Stimulated activated CD8-positive, alpha-beta memory T cell treated with anti-CD3 and anti-CD28 coated beads, Interleukin-12 subunit alpha, Interleukin-12 subunit beta, amount 100 ng/mL, for 24 hours (primary cell): Measurements from ENCODE around the gene PPP4R2.

Source experiments
- DNase-seq: peaks from one replicate; pipeline ENCODE4 v3.0.0-alpha.2; 2020; ENCODE audit errors: extremely low read depth

Gene PPP4R2

DNA sequence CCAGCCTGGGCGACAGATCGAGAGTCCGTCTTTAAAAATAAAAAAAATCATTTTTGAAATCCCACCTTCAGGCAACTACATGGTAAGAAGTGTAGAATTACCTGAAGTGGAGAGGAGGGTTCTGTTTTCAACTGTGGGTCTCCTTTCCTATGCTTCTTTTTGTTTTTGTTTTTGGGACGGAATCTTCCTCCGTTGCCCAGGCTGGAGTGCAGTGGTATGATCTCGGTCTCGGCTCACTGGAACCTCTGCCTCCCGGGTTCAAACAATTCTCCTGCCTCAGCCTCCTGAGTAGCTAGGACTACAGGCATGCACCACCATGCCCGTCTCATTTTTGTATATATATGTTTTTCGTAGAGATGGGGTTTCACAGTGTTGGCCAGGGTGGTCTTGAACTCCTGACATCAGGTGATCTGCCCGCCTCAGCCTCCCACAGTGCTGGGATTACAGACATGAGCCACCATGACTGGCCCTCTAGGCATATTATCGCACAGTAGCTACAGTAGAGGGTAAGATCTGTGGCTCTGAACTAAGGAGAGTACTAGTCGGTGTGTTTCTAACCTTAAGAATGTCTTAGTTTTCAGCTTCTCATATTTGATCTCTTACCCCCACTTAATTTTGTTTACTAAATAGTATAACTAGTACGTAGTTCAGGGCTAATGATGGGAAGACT lies 73.3 kb downstream of the PPP4R2 start:
- no peak for DNase-seq

DNA sequence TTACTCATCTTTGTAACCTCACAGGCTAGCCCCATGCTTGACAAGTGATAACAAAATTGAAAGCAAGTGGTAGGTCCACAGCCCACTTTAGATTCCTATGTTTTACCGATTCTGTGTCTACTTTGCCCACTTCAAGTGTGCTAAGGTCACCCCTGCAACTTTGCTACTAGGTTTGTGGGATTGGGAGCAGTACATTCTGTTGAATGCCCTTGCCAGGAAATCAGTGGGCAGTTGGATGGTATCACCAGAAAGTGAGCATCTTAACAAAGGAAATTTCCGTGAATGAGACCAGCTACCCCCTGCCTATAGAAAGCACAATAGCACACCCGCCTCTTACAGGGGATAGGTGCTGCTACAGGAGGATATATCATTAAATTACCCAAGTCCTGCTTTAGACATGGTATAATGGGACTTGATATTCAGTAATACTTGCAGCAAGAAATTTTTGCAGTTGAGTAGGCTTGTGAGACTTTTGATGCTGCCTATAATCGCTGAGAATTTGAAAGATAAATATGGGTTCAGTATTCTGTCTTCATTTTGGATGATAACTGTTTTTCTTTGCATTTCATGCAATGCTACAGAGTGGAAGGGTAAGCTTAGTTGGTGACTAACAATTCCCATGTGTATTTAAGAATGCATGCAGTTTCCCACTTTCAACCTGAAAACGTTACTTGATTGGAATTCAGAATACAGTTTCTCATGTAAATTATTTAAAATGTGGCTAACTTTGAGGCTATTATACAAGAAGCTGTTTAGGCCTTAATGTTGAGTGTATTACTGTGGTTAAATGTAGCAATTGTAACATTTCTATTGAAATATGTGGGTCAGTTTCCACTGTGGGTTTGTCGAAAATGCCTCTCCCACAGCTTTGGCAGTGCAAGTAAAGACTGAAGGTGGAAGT lies 74.3 kb downstream of the PPP4R2 start:
- DNase-seq = no peak

DNA sequence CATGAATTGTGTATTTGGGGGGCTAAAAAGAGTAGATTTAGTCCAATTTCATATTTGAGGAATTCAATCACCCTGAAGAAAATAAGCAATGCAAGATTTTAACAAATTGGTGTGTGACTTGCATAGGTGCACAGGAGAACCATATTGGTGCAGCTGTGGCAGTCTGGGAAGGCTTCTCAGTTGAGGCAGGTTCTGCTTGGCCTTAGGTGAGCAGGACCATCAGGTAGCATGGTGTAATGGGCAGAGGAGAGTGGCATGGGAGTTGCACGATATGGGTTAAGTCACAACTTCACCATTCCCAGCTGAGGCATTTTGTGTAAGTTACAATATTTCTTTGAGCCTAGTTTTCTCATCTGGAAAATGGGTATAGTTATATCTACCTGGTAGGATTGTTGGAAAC lies 75.3 kb downstream of the PPP4R2 start:
- no peak for DNase-seq

DNA sequence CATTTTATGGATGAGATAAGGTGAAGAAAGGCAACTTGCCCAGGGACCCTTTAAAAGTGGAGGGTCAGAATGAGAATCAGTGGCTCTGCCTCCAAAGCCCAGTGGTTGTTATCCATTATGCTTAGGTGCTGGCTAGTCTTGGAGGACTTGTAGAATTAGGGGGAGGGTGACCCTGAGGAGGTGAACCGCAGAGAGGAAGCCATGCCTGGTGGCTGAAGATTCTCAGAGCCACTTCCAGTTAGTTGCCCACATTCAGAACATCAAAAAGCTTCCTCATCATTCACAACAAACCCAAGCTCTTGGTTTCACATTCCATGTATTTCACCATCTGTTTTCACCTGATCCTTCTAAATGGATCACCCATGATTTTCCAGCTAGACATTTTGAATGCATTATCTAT lies 76.0 kb downstream of the PPP4R2 start:
- no peak for DNase-seq

DNA sequence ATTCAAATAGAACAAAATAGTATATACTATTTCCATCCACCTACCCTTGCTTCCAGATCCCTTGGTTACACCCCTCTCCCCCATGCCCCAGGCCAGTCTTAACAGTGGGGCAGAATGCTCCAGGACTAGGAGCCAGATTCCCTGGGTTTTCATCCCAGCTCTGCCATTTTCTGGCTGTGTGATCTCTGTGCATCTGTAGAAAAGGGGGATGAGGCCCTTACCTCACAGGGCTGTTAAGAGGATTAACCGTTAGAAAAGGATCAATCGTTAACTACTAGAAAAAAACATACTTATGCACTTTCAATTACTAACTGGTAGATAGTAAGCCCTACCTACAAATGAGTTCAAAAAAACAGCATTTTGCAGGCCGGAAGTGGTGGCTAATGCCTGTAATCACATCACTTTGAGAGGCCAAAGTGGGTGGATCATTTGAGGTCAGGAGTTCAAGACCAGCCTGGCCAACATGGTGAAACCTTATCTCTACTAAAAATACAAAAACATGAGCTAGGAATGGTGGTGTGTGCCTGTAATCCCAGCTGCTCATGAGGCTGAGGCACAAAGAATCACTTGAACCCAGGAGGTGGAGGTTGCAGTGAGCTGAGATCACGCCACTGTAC lies 76.6 kb downstream of the PPP4R2 start:
- no peak for DNase-seq

DNA sequence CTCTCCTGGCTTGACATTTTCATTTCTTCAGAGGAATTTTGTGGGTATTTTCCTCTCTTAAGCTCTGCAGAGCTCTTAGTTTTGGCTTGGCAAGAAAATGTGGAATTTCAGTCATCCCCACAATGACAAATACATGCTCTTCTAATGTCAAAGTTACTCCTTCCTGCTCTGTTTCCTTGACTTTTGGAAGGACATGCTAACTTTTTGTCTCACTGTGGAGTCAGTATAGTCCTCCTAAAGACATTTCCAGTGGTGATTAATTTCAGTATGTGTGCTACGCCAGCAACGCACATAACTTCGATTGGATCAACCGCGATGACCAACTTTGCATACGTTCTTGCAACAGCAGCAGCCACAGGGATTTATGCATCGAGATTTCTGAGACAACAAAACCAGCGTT lies 78.2 kb downstream of the PPP4R2 start:
- DNase-seq = no peak

DNA sequence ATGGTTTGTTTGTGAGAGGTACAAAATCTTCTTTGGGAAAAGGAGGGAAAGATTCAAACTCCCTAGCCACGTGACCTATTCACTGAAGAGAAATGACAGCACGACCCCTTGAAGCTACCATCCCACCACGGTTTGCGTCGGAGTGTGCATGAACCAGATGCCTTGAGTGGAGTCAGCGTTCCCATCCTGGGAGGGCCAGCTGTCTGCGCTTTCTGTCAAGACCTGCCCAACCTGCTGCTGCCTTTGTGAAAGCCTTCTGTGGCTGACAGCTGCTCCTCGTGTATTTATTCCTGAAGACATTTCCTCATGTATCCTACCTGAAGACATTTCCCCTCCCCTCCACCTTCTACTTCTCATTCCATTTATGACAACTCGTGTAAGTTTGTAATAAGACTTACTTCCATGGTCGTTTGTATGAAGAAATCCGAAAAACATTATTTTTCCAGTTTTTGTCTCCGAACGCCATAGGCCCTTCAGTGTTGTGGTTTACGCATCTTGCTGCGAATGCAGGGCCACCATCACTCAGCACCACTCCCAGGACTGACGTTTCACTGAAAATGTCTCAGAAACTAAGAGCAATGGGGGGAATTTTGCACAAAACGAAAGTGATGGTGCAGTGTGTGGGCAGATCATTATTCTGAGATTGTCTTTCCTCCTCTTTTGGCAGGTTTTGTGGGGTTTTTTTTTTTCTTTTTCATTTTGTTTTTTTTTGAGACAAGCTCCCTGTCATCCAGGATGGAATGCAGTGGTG lies 83.8 kb downstream of the PPP4R2 start:
- no peak for DNase-seq

DNA sequence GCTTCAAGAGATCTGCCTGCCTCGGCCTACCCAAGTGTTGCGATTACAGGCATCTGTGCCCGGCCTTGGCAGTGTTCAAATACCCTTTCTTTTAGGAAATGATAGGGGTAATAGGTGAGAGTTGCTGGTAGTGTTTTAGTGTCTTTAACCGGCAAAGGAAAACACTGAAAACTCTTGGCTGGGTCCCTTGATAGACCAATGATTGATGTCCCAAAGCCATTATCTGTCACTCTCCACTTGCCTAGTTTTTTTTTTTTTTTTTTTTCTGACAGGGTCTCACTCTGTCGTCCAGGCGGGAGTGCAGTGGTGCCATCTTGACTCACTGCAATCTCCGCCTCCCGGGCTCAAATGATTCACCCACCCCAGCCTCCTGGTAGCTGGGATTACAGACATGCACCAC lies 84.5 kb downstream of the PPP4R2 start:
- DNase-seq = no peak

DNA sequence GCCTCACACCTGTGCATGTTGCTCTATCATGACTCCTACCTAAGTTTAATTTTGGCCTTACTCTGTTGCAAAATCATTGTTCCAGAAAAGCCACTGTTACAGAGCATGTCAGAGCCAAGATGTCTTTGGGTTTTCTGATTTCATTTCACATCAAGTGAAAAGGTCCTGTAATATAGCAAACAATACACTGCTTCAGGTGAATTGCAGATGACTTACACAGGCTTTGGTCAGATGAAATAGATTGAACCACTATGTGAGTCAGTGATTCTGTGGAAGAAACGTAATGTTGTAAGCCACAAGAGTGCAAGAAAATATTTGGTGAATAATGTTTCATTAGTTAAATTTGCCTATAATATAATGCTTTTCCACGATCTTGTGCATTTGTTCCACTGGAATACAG lies 87.6 kb downstream of the PPP4R2 start:
- no peak for DNase-seq

DNA sequence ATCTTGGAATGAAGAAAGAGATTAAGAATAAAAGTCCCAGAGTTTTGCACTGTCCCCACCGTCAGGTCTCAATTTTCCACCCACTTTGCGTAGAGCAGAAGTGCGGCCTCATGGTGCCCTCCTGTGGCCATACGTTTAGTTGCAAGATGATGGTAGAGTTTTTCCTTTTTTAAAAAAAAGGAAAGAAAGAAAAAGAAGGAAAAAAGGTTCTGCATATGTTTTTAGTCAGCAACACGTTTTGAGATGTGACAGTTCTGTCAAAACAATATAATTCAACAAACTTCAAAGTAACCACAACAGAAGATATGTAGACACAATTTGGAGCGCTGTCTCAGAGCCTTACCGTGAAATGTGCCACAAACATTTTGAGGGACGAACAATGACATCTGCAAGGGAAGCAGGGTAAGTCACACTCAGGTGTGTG lies 89.5 kb downstream of the PPP4R2 start:
- DNase-seq = no peak

DNA sequence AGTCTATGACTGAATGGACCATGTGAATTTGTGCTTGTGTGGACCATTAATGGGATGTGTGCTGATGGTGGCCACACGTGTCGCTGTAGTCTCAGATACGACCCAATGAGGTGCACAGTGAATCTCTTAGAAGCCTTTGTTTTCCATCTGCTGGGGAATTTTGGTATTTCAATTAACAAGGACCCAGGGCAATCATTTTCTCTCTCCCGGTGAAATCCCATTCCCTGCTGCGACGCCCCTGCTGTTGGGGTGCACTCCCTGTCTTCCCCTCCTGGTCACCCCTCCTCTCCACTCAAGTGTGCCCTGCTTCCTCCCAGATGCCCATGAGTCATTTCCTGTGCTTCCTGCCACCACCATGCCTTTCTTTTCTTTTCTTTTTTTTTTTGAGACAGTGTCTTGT lies 97.5 kb downstream of the PPP4R2 start:
- no peak for DNase-seq

DNA sequence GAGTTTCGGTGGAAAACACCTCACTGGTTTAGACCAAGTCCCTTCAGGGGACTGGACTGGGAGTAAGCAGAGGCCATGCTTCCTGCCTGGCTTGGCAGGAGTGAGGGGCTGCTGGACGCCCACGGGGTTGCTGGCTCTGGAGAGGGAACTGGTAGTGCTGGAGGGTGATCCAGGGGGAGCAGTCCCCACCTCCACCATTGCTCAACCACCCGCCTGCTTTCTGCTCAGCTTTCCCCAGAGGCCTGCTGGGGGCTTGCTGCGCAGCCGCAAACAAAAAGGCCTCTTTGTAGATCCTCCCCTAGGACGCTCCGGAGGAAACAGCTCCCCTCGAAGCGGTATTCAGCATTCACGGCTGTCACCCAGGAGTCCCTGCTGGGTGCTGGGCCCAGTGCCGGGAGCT lies 98.3 kb downstream of the PPP4R2 start:
- DNase-seq = no peak

DNA sequence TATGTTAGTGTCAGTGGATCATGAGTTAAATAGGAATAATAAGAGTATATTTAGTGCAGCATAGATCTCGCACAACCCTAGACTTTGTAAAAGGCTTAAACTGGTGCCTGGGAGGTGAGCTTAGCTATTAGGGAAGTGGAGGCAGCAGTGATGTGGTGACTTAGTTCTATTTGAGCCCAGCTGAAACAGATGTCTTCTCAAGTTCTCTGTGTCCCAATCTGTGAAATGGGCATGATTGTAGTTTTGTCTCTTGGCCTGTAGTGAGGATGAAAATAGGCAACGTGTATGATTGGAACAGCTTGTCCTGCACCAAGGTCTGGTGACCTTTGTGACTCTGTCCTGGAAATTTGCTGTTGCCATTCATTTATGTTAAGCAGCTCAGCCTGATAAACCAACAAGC lies 99.6 kb downstream of the PPP4R2 start:
- no peak for DNase-seq

DNA sequence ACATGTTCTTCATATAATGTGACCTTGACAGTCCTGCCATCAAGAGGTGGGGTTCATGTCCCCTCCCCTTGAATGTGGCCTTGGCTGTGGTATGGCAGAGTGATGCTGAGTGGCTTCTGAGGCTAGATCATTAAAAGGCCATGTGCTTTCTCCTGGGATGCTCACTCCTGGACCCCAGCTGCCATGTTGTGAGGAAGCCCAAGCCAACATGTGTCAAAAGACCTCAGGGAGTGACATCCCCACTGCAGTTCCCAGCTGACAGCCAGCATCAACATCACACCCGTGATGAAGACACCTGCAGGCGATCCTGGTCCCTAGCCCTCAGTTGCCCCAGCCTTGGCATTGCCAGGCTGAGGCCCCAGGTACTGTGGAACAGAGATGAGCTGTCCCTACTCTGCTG lies 101.4 kb downstream of the PPP4R2 start:
- no peak for DNase-seq

DNA sequence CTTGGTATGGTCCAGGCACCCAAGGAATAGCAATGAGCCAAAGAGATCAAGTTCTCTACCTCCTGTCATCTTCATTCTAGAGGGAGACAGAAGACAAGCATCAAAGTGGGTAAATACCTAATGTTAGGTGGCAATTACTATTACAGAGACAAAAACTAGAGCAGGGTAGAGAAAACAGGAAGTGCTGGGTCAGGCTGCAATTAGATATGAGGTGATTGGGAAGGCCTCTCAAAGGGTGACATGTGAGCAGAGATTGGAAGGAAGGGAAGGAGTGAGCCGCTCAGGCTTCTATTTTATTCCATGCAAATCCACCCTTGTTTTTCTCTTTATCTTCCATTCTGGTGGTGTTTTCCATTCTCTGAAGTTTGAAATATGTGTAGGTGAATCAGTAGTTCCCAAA lies 102.3 kb downstream of the PPP4R2 start:
- no peak for DNase-seq

DNA sequence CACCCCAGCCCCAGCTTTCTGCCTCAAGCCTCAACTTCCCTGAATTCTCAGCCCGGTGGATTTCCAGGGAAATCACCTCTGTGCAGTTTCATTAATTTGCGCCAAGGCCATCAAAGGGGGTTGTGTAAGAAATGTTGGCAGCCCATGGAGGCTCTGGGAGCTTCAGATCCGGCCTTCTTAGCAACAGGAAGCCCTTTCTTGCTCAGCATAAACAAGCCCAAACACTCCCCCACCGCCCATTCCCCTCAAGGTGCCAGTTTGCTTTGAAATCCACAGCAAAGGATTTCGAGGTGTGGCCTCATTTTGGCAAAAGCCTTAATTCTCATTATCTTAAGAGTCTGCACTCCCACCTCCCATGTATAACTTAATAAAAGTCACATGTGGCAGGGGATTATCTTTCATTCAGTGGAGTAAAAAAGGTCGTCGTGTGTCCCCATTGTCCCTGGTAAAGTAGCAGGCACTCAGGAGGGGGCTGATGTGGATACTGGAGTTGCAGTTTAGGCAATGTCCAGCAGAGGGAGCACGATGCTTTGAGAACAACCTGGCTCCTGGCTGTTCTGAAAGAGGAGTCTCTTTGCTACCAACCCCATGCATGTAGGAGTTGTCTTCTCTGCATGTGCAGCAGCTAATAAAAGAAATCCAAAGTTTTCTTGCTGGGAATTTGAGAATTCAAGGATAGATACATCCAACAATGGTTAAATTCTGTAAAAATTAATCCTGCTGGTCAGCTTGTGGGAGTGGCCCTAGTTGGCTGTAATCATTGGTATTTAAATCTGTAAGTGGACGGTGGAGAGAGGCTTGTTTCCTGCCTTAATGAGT lies 104.3 kb downstream of the PPP4R2 start:
- DNase-seq = peak; percentile 40

DNA sequence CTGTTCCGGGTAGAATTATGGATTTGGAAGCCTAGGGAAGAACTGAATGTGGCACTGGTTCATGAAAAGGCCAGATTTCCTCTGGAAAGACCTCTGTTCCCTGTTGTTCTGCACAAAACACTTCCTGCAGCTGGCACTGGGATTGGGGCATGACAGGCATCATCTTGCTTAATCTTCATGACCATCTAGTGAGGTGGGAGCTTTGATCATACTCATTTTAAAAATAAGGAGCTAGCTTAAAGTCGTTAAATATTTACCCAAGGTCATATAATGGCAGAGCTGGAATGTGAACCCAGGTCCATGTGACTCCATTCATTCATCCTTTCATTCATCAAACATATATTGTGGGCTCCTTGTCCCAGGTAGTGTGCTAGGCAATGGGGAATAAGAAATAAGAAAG lies 105.3 kb downstream of the PPP4R2 start:
- DNase-seq = no peak

DNA sequence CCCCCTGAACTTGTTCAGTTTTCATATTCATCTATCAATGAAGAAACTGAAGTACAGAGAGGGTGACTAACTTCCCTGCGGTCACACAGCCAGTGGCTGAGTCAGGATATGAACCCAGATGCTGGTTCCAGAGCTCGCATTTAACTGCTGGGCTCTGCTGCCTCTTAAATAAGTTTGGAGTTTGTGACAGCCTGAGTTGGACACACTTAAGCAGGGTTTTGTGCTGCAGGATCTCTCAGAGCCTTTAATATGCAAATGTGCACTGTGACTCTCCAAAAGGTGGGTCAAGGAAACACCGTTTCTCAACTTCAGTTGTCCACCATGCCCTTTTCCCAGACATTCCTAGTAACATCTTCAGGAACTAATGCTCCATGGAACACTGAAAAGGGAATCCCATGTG lies 110.6 kb downstream of the PPP4R2 start:
- DNase-seq = no peak

DNA sequence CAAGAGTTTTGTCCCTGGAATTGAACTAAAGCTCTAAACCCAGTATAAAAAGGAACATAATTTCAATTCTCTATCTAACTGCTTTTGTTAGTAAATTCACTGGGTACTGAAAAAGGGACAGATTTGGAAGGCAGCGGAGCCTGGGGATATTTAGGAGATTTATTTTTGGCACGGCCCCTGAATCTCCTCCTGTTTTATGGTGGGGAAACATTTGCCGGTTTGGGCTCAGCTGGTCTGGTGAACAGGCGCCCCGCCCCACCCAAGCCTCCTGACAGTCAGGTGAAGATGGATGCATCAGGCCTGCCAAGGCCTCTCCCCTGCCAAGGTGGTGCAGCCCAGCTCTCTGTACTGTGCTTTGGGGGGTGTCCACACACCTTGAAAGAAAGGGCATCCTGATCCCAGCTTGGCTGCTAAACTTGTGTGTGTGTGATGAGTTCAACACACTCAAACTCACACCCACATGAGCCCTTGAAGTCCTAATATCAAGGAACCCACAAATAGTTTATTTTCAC lies 111.1 kb downstream of the PPP4R2 start:
- DNase-seq = no peak

DNA sequence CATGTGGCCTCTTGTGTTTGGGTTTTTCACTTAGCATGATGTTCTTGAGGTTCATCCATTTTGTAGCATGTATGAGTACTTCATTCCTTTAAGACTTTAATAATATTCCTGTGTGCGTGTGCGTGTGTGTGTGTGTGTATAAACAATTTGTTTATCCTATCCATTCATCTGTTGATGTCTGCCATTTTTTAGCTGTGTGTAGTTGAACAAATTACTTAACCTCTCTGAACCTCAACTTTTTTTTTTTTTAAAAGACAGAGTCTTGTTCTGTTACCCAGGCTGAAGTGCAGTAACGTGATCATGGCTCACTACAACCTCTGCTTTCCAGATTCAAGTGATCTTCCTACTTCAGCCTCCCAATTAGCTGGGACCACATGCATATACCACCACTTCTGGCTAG lies 112.1 kb downstream of the PPP4R2 start:
- DNase-seq = no peak

DNA sequence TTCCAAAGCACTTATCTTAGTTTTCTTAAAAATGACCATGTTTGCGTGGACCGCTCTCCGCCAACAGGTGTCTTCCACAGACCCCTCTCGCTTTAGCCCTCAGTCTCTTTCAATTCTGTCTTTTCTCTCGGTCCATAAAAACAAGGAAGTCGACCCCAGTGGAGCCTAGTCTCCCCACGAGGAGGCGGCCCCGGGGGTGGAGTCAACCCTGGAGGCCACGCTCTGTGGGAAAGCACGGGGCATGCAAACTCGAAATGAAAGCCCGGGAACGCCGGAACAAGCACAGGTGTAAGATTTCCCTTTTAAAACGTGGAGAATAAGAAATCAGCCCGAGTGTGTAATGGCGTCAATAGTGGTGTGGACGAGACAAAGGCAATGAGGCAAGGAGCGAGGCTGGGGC lies 113.9 kb downstream of the PPP4R2 start:
- DNase-seq = no peak
